BLaER1 (cell line): ENCODE data around the gene ATP2B1.

ENCODE experiments used
- H3K27ac ChIP-seq: shearing (Covaris generic); formaldehyde crosslinking; 2 replicates; pipeline ENCODE4 v1.8.1; 2022
- H3K27me3 ChIP-seq: shearing (Covaris generic); formaldehyde crosslinking; 2 replicates; pipeline ENCODE4 v1.8.1; 2022
- H3K36me3 ChIP-seq: shearing (Covaris generic); formaldehyde crosslinking; 2 replicates; pipeline ENCODE4 v1.8.1; 2022
- H3K4me1 ChIP-seq: shearing (Covaris generic); formaldehyde crosslinking; 2 replicates; pipeline ENCODE4 v1.8.1; 2022
- H3K4me2 ChIP-seq: shearing (Covaris generic); formaldehyde crosslinking; 2 replicates; pipeline ENCODE4 v1.8.1; 2022
- H3K4me3 ChIP-seq: shearing (Covaris generic); formaldehyde crosslinking; 2 replicates; pipeline ENCODE4 v1.8.1; 2022
- H3K9ac ChIP-seq: shearing (Covaris generic); formaldehyde crosslinking; 2 replicates; pipeline ENCODE4 v1.8.1; 2022
- H3K9me3 ChIP-seq: shearing (Covaris generic); formaldehyde crosslinking; 2 replicates; pipeline ENCODE4 v1.8.1; 2022
- H4K20me1 ChIP-seq: shearing (Covaris generic); formaldehyde crosslinking; 2 replicates; pipeline ENCODE4 v1.8.1; 2022
- Cebpa-rat ChIP-seq: shearing (Covaris generic); IDR thresholded peaks from 2 replicates; pipeline ENCODE4 v1.8.1; 2022

Gene ATP2B1

GRCh38 chr12:89578499-89578898, 130.1 kb downstream of the ATP2B1 start:
- no peaks in the 10 kb centered on the region for H4K20me1 ChIP-seq
- H3K4me3 ChIP-seq, result no peak overlapping the region
- H3K36me3 ChIP-seq, result no peaks in the 10 kb centered on the region
- no peaks in the 10 kb centered on the region for H3K9me3 ChIP-seq
- no peak overlapping the region for H3K27ac ChIP-seq
- no peak overlapping the region for H3K4me2 ChIP-seq
- no peak overlapping the region for H3K9ac ChIP-seq
- no peaks in the 10 kb centered on the region for H3K4me1 ChIP-seq
- TF ChIP-seq Cebpa-rat, result no peak
- H3K27me3 ChIP-seq, result no peaks in the 10 kb centered on the region

- TF ChIP-seq Cebpa-rat, result no peak
- Histone ChIP-seq H4K20me1 (no peaks in the 10 kb centered on the region), H3K4me3 (no peak overlapping the region), H3K4me2 (no peak overlapping the region), H3K27ac (no peak overlapping the region), H3K36me3 (no peaks in the 10 kb centered on the region), H3K27me3 (no peaks in the 10 kb centered on the region), H3K9me3 (no peaks in the 10 kb centered on the region), H3K4me1 (no peaks in the 10 kb centered on the region), H3K9ac (no peak overlapping the region)
Observed at GRCh38 chr12:89576572-89577220, 131.9 kb downstream of the ATP2B1 start.

GRCh38 chr12:89575374-89575773, 133.3 kb downstream of the ATP2B1 start:
- H3K27ac ChIP-seq, result no peak overlapping the region

GRCh38 chr12:89574736-89575208, 133.9 kb downstream of the ATP2B1 start:
- Histone ChIP-seq H3K27me3 (no peaks in the 10 kb centered on the region), H3K4me2 (no peak overlapping the region), H3K4me1 (no peaks in the 10 kb centered on the region), H3K9ac (no peak overlapping the region), H3K27ac (no peak overlapping the region), H3K36me3 (no peaks in the 10 kb centered on the region), H4K20me1 (no peaks in the 10 kb centered on the region), H3K4me3 (no peak overlapping the region), H3K9me3 (no peaks in the 10 kb centered on the region)
- no peak for TF ChIP-seq Cebpa-rat

More at GRCh38 chr12:89575374-89575773, 133.3 kb downstream of the ATP2B1 start:
- Histone ChIP-seq H3K9me3 (no peaks in the 10 kb centered on the region), H3K27me3 (no peaks in the 10 kb centered on the region), H3K4me2 (no peak overlapping the region), H3K4me1 (no peaks in the 10 kb centered on the region), H3K36me3 (no peaks in the 10 kb centered on the region), H3K4me3 (no peak overlapping the region), H3K9ac (no peak overlapping the region), H4K20me1 (no peaks in the 10 kb centered on the region)
- TF ChIP-seq Cebpa-rat, result no peak

- Histone ChIP-seq H3K27ac (no peak overlapping the region), H3K4me2 (no peak overlapping the region), H3K27me3 (no peaks in the 10 kb centered on the region), H3K36me3 (no peaks in the 10 kb centered on the region), H3K9me3 (no peaks in the 10 kb centered on the region), H3K9ac (no peak overlapping the region), H3K4me3 (no peak overlapping the region), H4K20me1 (no peaks in the 10 kb centered on the region), H3K4me1 (no peaks in the 10 kb centered on the region)
- TF ChIP-seq Cebpa-rat, result no peak
Observed at GRCh38 chr12:89573051-89573810, 135.4 kb downstream of the ATP2B1 start.

- Histone ChIP-seq H3K4me1 (no peaks in the 10 kb centered on the region), H3K36me3 (no peaks in the 10 kb centered on the region), H3K4me2 (no peak overlapping the region), H4K20me1 (no peaks in the 10 kb centered on the region), H3K9ac (no peak overlapping the region), H3K27ac (no peak overlapping the region), H3K27me3 (no peaks in the 10 kb centered on the region), H3K9me3 (no peaks in the 10 kb centered on the region), H3K4me3 (no peak overlapping the region)
- TF ChIP-seq Cebpa-rat, result no peak
Observed at GRCh38 chr12:89571491-89572195, 137.0 kb downstream of the ATP2B1 start.

- Histone ChIP-seq H3K27ac (no peak overlapping the region), H3K36me3 (no peaks in the 10 kb centered on the region)
- no peak for TF ChIP-seq Cebpa-rat
Observed at GRCh38 chr12:89568484-89568883, 140.2 kb downstream of the ATP2B1 start.

GRCh38 chr12:89567691-89568239, 140.9 kb downstream of the ATP2B1 start:
- TF ChIP-seq Cebpa-rat, result no peak
- Histone ChIP-seq H3K4me1 (no peaks in the 10 kb centered on the region), H3K9me3 (no peaks in the 10 kb centered on the region), H4K20me1 (no peaks in the 10 kb centered on the region), H3K27me3 (no peaks in the 10 kb centered on the region), H3K27ac (no peak overlapping the region), H3K4me2 (no peak overlapping the region), H3K9ac (no peak overlapping the region), H3K36me3 (no peaks in the 10 kb centered on the region), H3K4me3 (no peak overlapping the region)

More at GRCh38 chr12:89568484-89568883, 140.2 kb downstream of the ATP2B1 start:
- Histone ChIP-seq H3K9me3 (no peaks in the 10 kb centered on the region), H3K4me1 (no peaks in the 10 kb centered on the region), H4K20me1 (no peaks in the 10 kb centered on the region), H3K4me3 (no peak overlapping the region), H3K4me2 (no peak overlapping the region), H3K9ac (no peak overlapping the region), H3K27me3 (no peaks in the 10 kb centered on the region)

GRCh38 chr12:89566615-89567014, 142.0 kb downstream of the ATP2B1 start:
- Histone ChIP-seq H4K20me1 (no peaks in the 10 kb centered on the region), H3K4me2 (no peak overlapping the region), H3K4me3 (no peak overlapping the region), H3K27me3 (no peaks in the 10 kb centered on the region), H3K36me3 (no peaks in the 10 kb centered on the region), H3K4me1 (no peaks in the 10 kb centered on the region), H3K9me3 (no peaks in the 10 kb centered on the region), H3K27ac (no peak overlapping the region), H3K9ac (no peak overlapping the region)
- TF ChIP-seq Cebpa-rat, result no peak
